Loucy (cell line): Measurements from ENCODE around the gene SCNN1A.

Source experiments
- H2AFZ ChIP-seq: fragments of 200-600 bp; sonication (generic); 2 replicates; pipeline ENCODE4 v1.6.0; 2016; ENCODE audit warnings: antibody characterized with exemption, mild to moderate bottlenecking, low read length, moderate library complexity
- H3F3A ChIP-seq: fragments of 200-600 bp; 2 replicates; pipeline ENCODE4 v1.6.0; 2016; ENCODE audit warnings: antibody characterized with exemption, low read depth, mild to moderate bottlenecking
- H3K27me3 ChIP-seq: fragments of 200-600 bp; sonication (generic); 2 replicates; pipeline ENCODE4 v1.6.1; 2014; ENCODE audit warnings: low read length, mild to moderate bottlenecking; ENCODE audit not compliant: insufficient read depth, poor library complexity, severe bottlenecking
- H3K36me3 ChIP-seq: fragments of 200-600 bp; sonication (generic); 2 replicates; pipeline ENCODE4 v1.6.1; 2016; ENCODE audit warnings: low read length; ENCODE audit not compliant: insufficient read depth
- H3K4me1 ChIP-seq: fragments of 200-600 bp; sonication (generic); 2 replicates; pipeline ENCODE4 v1.5.1; 2014; ENCODE audit warnings: low read length, mild to moderate bottlenecking; ENCODE audit not compliant: insufficient read depth, poor library complexity, severe bottlenecking
- H3K4me2 ChIP-seq: fragments of 200-600 bp; sonication (generic); 2 replicates; pipeline ENCODE4 v1.6.0; 2014; ENCODE audit warnings: antibody characterized with exemption, low read length, low read depth, mild to moderate bottlenecking; ENCODE audit not compliant: poor library complexity, severe bottlenecking
- H3K4me3 ChIP-seq: fragments of 200-600 bp; sonication (generic); 2 replicates; pipeline ENCODE4 v1.5.1; 2014; ENCODE audit warnings: low read length, mild to moderate bottlenecking, mixed read lengths; ENCODE audit not compliant: poor library complexity, severe bottlenecking
- H3K79me2 ChIP-seq: fragments of 200-600 bp; sonication (generic); 2 replicates; pipeline ENCODE4 v1.6.1; 2014; ENCODE audit warnings: low read length; ENCODE audit not compliant: insufficient read depth
- H3K9ac ChIP-seq: fragments of 200-600 bp; sonication (generic); 2 replicates; pipeline ENCODE4 v1.6.0; 2014; ENCODE audit warnings: mild to moderate bottlenecking, low read depth, low read length, moderate library complexity; ENCODE audit not compliant: poor library complexity, severe bottlenecking
- H3K9me2 ChIP-seq: fragments of 200-600 bp; sonication (generic); replicated peaks from 2 replicates; pipeline ENCODE4 v1.6.1; 2016; ENCODE audit warnings: low read depth, low read length, mixed read lengths
- H3K9me3 ChIP-seq: fragments of 200-600 bp; sonication (generic); 2 replicates; pipeline ENCODE4 v1.6.1; 2014; ENCODE audit warnings: mild to moderate bottlenecking, antibody characterized with exemption, low read length, low read depth; ENCODE audit not compliant: insufficient read depth
- H4K20me1 ChIP-seq: fragments of 200-600 bp; sonication (generic); 2 replicates; pipeline ENCODE4 v1.6.0; 2014; ENCODE audit warnings: antibody characterized with exemption, low read length, mild to moderate bottlenecking; ENCODE audit not compliant: insufficient read depth, poor library complexity, severe bottlenecking
- CTCF ChIP-seq: fragments of 200-600 bp; sonication (generic); conservative IDR thresholded peaks from 2 replicates; pipeline ENCODE4 v1.5.1; 2014; ENCODE audit warnings: mild to moderate bottlenecking, antibody characterized with exemption, low read length
- EZH2phosphoT487 ChIP-seq: fragments of 200-600 bp; IDR thresholded peaks from 2 replicates; pipeline ENCODE4 v1.6.1; 2018; ENCODE audit warnings: antibody characterized with exemption, mild to moderate bottlenecking, moderate library complexity, borderline replicate concordance

SCNN1A gene

GRCh38 chr12:6370576-6370935 lies 4.8 kb downstream of the SCNN1A start:
- no peak for TF ChIP-seq EZH2phosphoT487
- no peak for TF ChIP-seq CTCF
- H3K4me3 ChIP-seq: no peak overlapping the region
- no peaks in the 10 kb centered on the region for H3K9me2 ChIP-seq
- peak overlapping the region; percentile 32 for H3K4me2 ChIP-seq
- peaks cover 4% of the 10 kb centered on the region for H3F3A ChIP-seq
- peak overlapping the region; percentile 42 for H3K9ac ChIP-seq
- H3K79me2 ChIP-seq: no peaks in the 10 kb centered on the region
- H3K36me3 ChIP-seq: no peaks in the 10 kb centered on the region
- H4K20me1 ChIP-seq: no peaks in the 10 kb centered on the region
- no peaks in the 10 kb centered on the region for H3K27me3 ChIP-seq
- H3K9me3 ChIP-seq: no peaks in the 10 kb centered on the region
- peak overlapping the region; percentile 54; the same call in 1 of the 2 replicates for H2AFZ ChIP-seq
- peaks cover 51% of the 10 kb centered on the region for H3K4me1 ChIP-seq

GRCh38 chr12:6369916-6370575 lies 5.3 kb downstream of the SCNN1A start:
- Histone ChIP-seq H3K4me3 (no peak overlapping the region), H3K4me1 (peaks cover 51% of the 10 kb centered on the region), H3K9ac (peak overlapping the region; percentile 42)

GRCh38 chr12:6368906-6369525 lies 6.3 kb downstream of the SCNN1A start:
- no peaks in the 10 kb centered on the region for H3K79me2 ChIP-seq
- peaks cover 51% of the 10 kb centered on the region for H3K4me1 ChIP-seq
- no peaks in the 10 kb centered on the region for H3K27me3 ChIP-seq
- peak overlapping the region; percentile 40 for H3K9ac ChIP-seq
- no peaks in the 10 kb centered on the region for H4K20me1 ChIP-seq
- no peaks in the 10 kb centered on the region for H3K9me3 ChIP-seq
- H2AFZ ChIP-seq: no peak overlapping the region
- TF ChIP-seq EZH2phosphoT487 (no peak), CTCF (no peak)
- no peak overlapping the region for H3K4me2 ChIP-seq
- H3K9me2 ChIP-seq: no peaks in the 10 kb centered on the region
- H3K4me3 ChIP-seq: no peak overlapping the region
- H3F3A ChIP-seq: peaks cover 4% of the 10 kb centered on the region
- H3K36me3 ChIP-seq: no peaks in the 10 kb centered on the region

More at GRCh38 chr12:6369916-6370575, 5.3 kb downstream of the SCNN1A start:
- TF ChIP-seq CTCF (no peak), EZH2phosphoT487 (no peak)
- no peaks in the 10 kb centered on the region for H3K9me2 ChIP-seq
- H3K4me2 ChIP-seq: no peak overlapping the region
- H3K27me3 ChIP-seq: no peaks in the 10 kb centered on the region
- no peak overlapping the region for H2AFZ ChIP-seq
- H3K9me3 ChIP-seq: no peaks in the 10 kb centered on the region
- no peaks in the 10 kb centered on the region for H3K79me2 ChIP-seq
- H4K20me1 ChIP-seq: no peaks in the 10 kb centered on the region
- H3F3A ChIP-seq: peaks cover 4% of the 10 kb centered on the region
- H3K36me3 ChIP-seq: no peaks in the 10 kb centered on the region
